H9 (cell line): ENCODE data around the gene PRADC1. TPM values are rescaled to one million over a fixed set of nuclear protein-coding genes. Genes with fewer than 3 reads are reported as not detected.
A peak's percentile ranks its signal among the peaks of the same experiment; 100 is the strongest.

Experiments
- DNase-seq: peaks from one replicate; pipeline ENCODE4 v3.0.0-alpha.2; 2017
- H2AFZ ChIP-seq: one replicate; pipeline ENCODE4 v1.6.1; 2013; ENCODE audit warnings: mild to moderate bottlenecking, low read length, control low read depth, moderate library complexity
- H2AK5ac ChIP-seq: 2 replicates; pipeline ENCODE4 v1.6.1; 2013; ENCODE audit warnings: low read length, control low read depth, mixed read lengths; ENCODE audit not compliant: insufficient read length
- H2BK120ac ChIP-seq: one replicate; pipeline ENCODE4 v1.6.1; 2013; ENCODE audit warnings: low read depth, mild to moderate bottlenecking, low read length, control low read depth, inconsistent platforms; ENCODE audit not compliant: poor library complexity, severe bottlenecking
- H2BK12ac ChIP-seq: 2 replicates; pipeline ENCODE4 v1.6.1; 2013; ENCODE audit warnings: low read length, control low read depth, mixed read lengths, low read depth; ENCODE audit not compliant: insufficient read length
- H2BK15ac ChIP-seq: 2 replicates; pipeline ENCODE4 v1.6.1; 2013; ENCODE audit warnings: low read depth, low read length, control low read depth
- H2BK20ac ChIP-seq: one replicate; pipeline ENCODE4 v1.6.1; 2013; ENCODE audit warnings: low read depth, mild to moderate bottlenecking, low read length, control low read depth, inconsistent platforms; ENCODE audit not compliant: poor library complexity, severe bottlenecking
- H2BK5ac ChIP-seq: 2 replicates; pipeline ENCODE4 v1.6.1; 2013; ENCODE audit warnings: low read length, control low read depth, mixed read lengths; ENCODE audit not compliant: insufficient read length
- H3K14ac ChIP-seq: 2 replicates; pipeline ENCODE4 v1.6.1; 2013; ENCODE audit warnings: low read length, control low read depth; ENCODE audit not compliant: insufficient read depth
- H3K18ac ChIP-seq: 2 replicates; pipeline ENCODE4 v1.6.1; 2013; ENCODE audit warnings: low read depth, mild to moderate bottlenecking, mixed read lengths, low read length, control low read depth; ENCODE audit not compliant: insufficient read length
- H3K23ac ChIP-seq: 2 replicates; pipeline ENCODE4 v1.6.1; 2013; ENCODE audit warnings: low read length, control low read depth, mixed read lengths, low read depth; ENCODE audit not compliant: insufficient read length
- H3K23me2 ChIP-seq: 2 replicates; pipeline ENCODE4 v1.6.1; 2013; ENCODE audit warnings: low read depth, mild to moderate bottlenecking, mixed read lengths, low read length, control low read depth; ENCODE audit not compliant: insufficient read length, poor library complexity, severe bottlenecking
- H3K27ac ChIP-seq: 2 replicates; pipeline ENCODE4 v1.5.1; 2013; ENCODE audit warnings: low read length, control low read depth, mixed read lengths, low read depth; ENCODE audit not compliant: insufficient read length
- H3K27me3 ChIP-seq: 2 replicates; pipeline ENCODE4 v1.6.1; 2013; ENCODE audit warnings: low read length, control low read depth, inconsistent platforms; ENCODE audit not compliant: insufficient read depth
- H3K4ac ChIP-seq: 2 replicates; pipeline ENCODE4 v1.6.1; 2013; ENCODE audit warnings: low read depth, mild to moderate bottlenecking, control low read depth, inconsistent platforms, low read length, moderate library complexity
- H3K4me1 ChIP-seq: 2 replicates; pipeline ENCODE4 v1.6.1; 2013; ENCODE audit warnings: low read length, control low read depth, inconsistent platforms; ENCODE audit not compliant: insufficient read depth
- H3K4me2 ChIP-seq: 2 replicates; pipeline ENCODE4 v1.6.1; 2013; ENCODE audit warnings: low read length, control low read depth, mixed read lengths; ENCODE audit not compliant: insufficient read length, insufficient read depth
- H3K56ac ChIP-seq: 2 replicates; pipeline ENCODE4 v1.6.1; 2013; ENCODE audit warnings: low read depth, mild to moderate bottlenecking, mixed read lengths, low read length, control low read depth; ENCODE audit not compliant: insufficient read length
- H3K79me1 ChIP-seq: 2 replicates; pipeline ENCODE4 v1.6.1; 2013; ENCODE audit warnings: low read depth, mild to moderate bottlenecking, moderate library complexity, low read length, control low read depth, inconsistent platforms; ENCODE audit not compliant: insufficient read depth, poor library complexity, severe bottlenecking
- H3K79me2 ChIP-seq: 2 replicates; pipeline ENCODE4 v1.6.1; 2013; ENCODE audit warnings: low read length, control low read depth, inconsistent platforms; ENCODE audit not compliant: insufficient read depth
- H3K9ac ChIP-seq: 2 replicates; pipeline ENCODE4 v1.6.1; 2013; ENCODE audit warnings: low read length, control low read depth, mixed read lengths; ENCODE audit not compliant: insufficient read length; ENCODE audit errors: extremely low read depth
- H3K9me3 ChIP-seq: one replicate; pipeline ENCODE4 v1.6.1; 2013; ENCODE audit warnings: low read depth, low read length, inconsistent platforms; ENCODE audit not compliant: control insufficient read depth
- H3T11ph ChIP-seq: one replicate; pipeline ENCODE4 v1.6.1; 2013; ENCODE audit warnings: mild to moderate bottlenecking, low read length, control low read depth, inconsistent platforms
- H4K20me1 ChIP-seq: one replicate; pipeline ENCODE4 v1.6.1; 2013; ENCODE audit not compliant: control insufficient read depth, insufficient read length, insufficient read depth
- H4K5ac ChIP-seq: 2 replicates; pipeline ENCODE4 v1.6.1; 2013; ENCODE audit warnings: low read depth, mild to moderate bottlenecking, mixed read lengths, low read length, control low read depth; ENCODE audit not compliant: insufficient read length
- H4K8ac ChIP-seq: replicated peaks from 2 replicates; pipeline ENCODE4 v1.6.1; 2013; ENCODE audit warnings: low read length, control low read depth, mixed read lengths, low read depth; ENCODE audit not compliant: insufficient read length
- H4K91ac ChIP-seq: 2 replicates; pipeline ENCODE4 v1.6.1; 2013; ENCODE audit warnings: low read depth, mild to moderate bottlenecking, moderate library complexity, mixed read lengths, low read length, control low read depth; ENCODE audit not compliant: insufficient read length
- H3K27ac Mint-ChIP-seq, 3 experiments: 2 replicates in 2 of 3; 3 replicates in 1 of 3; pipeline ENCODE4 v1.8.0; 2020 to 2021; ENCODE audit warnings: mixed read lengths in 3 of 3, mild to moderate bottlenecking in 1 of 3, moderate library complexity in 1 of 3
- H3K27me3 Mint-ChIP-seq: 2 replicates; pipeline ENCODE4 v1.8.0; 2021; ENCODE audit warnings: low read depth, mild to moderate bottlenecking, moderate library complexity, mixed read lengths
- H3K36me3 Mint-ChIP-seq, 3 experiments: 2 replicates in 2 of 3; 3 replicates in 1 of 3; pipeline ENCODE4 v1.8.0; 2020 to 2021; ENCODE audit warnings: low read depth in 3 of 3, mixed read lengths in 3 of 3; ENCODE audit not compliant: insufficient read depth in 1 of 3
- H3K4me1 Mint-ChIP-seq, 2 experiments: 2 replicates each; pipeline ENCODE4 v1.8.0; 2020; ENCODE audit warnings: mixed read lengths in 2 of 2
- H3K4me3 Mint-ChIP-seq, 2 experiments: 2 replicates in 1 of 2; 3 replicates in 1 of 2; pipeline ENCODE4 v1.8.0; 2020 to 2021; ENCODE audit warnings: mild to moderate bottlenecking in 2 of 2, mixed read lengths in 2 of 2, moderate library complexity in 1 of 2
- H3K9me3 Mint-ChIP-seq, 2 experiments: 2 replicates in 1 of 2; 3 replicates in 1 of 2; pipeline ENCODE4 v1.8.0; 2020; ENCODE audit warnings: mild to moderate bottlenecking in 2 of 2, mixed read lengths in 2 of 2, moderate library complexity in 1 of 2
- CTCF ChIP-seq: fragments of 200-600 bp; sonication (generic); conservative IDR thresholded peaks from 3 replicates; pipeline ENCODE4 v1.8.0; 2021; ENCODE audit warnings: antibody characterized with exemption, mild to moderate bottlenecking
- WGBS: extraction: QIAGEN DNeasy Blood & Tissue Kit; methylation state at CpG from one replicate; pipeline ENCODE4 v1.1.7; 2013; ENCODE audit warnings: missing lambda C conversion rate, low lambda C conversion rate, mixed read lengths; ENCODE audit not compliant: insufficient read length; ENCODE audit errors: extremely low coverage; 5-methylcytosine and 5-hydroxymethylcytosine counted together
- total RNA-seq: library from RNA; stranded (reverse); gene quantifications from 2 replicates; pipeline ENCODE4 v1.2.1, GENCODE V29; 2021

PRADC1 gene
- total RNA-seq, 1 experiment from 2014 or later: 9.6 TPM

GRCh38 chr2:73238976-73239375 lies 5.9 kb upstream of the PRADC1 start:
- no peak for TF ChIP-seq CTCF
- H3K23me2 ChIP-seq: peaks cover 9% of the 10 kb centered on the region
- H3K4me1 Mint-ChIP-seq: peaks cover 31 to 32% of the 10 kb centered on the region in 2 experiments
- no peaks in the 10 kb centered on the region for H3K9me3 Mint-ChIP-seq
- H3K27me3 Mint-ChIP-seq: no peaks in the 10 kb centered on the region
- peaks cover 39% of the 10 kb centered on the region for H3K79me2 ChIP-seq
- H3K9me3 ChIP-seq: no peaks in the 10 kb centered on the region
- peak overlapping the region; percentile 69 to 95 (median 86); a peak in 4 of 7 replicates for H3K27ac Mint-ChIP-seq
- H2BK20ac ChIP-seq: no peak overlapping the region
- no peak overlapping the region for H3K23ac ChIP-seq
- H2BK15ac ChIP-seq: no peak overlapping the region
- no peak overlapping the region for H3K27ac ChIP-seq
- no peak overlapping the region for H2BK5ac ChIP-seq
- H2AK5ac ChIP-seq: no peak overlapping the region
- no peak overlapping the region for H2BK12ac ChIP-seq
- H4K8ac ChIP-seq: no peak overlapping the region
- H3K56ac ChIP-seq: no peak overlapping the region
- WGBS: no CpG with 5 or more reads among the region's 1 CpG
- H3K4me3 Mint-ChIP-seq: no peak overlapping the region
- H3K18ac ChIP-seq: no peak overlapping the region
- no peak overlapping the region for H3K9ac ChIP-seq
- H3K4me2 ChIP-seq: no peak overlapping the region
- H2AFZ ChIP-seq: no peak overlapping the region
- peaks cover 8% of the 10 kb centered on the region; the same call in 1 of the 2 replicates for H3K4me1 ChIP-seq
- H3K36me3 Mint-ChIP-seq: peaks cover 18 to 62% (median 53%) of the 10 kb centered on the region in 3 experiments
- no peak for DNase-seq
- no peak overlapping the region for H2BK120ac ChIP-seq
- H4K20me1 ChIP-seq: no peaks in the 10 kb centered on the region
- H4K5ac ChIP-seq: no peak overlapping the region
- no peak overlapping the region for H4K91ac ChIP-seq
- H3K14ac ChIP-seq: no peak overlapping the region
- H3K79me1 ChIP-seq: no peaks in the 10 kb centered on the region
- H3K4ac ChIP-seq: no peak overlapping the region
- H3T11ph ChIP-seq: no peak overlapping the region
- H3K27me3 ChIP-seq: no peaks in the 10 kb centered on the region
